AG10803 (cell line): ENCODE data around the gene MPV17.
A peak's percentile ranks its signal among the peaks of the same experiment; 100 is the strongest.
"Not testable (repeated sequence)": the region's sequence is repeated elsewhere in the genome, so short reads cannot be mapped to it uniquely, and the experiment has no call there.

Source experiments
- DNase-seq: peaks from one replicate; pipeline ENCODE4 v3.0.0; 2010; ENCODE audit warnings: low read depth
- H3K4me3 ChIP-seq: 2 replicates; pipeline ENCODE4 v1.5.1; 2011; ENCODE audit warnings: mild to moderate bottlenecking, low read length, control low read depth
- CTCF ChIP-seq: conservative IDR thresholded peaks from 2 replicates; pipeline ENCODE4 v1.5.1; 2011; ENCODE audit warnings: mild to moderate bottlenecking, low read length, control low read depth, inconsistent platforms

Gene MPV17

GRCh38 chr2:27304488-27305240 lies 18.2 kb downstream of the MPV17 start:
- TF ChIP-seq CTCF = no peak
- DNase-seq = no peak
- no peak overlapping the region for H3K4me3 ChIP-seq

- peak; percentile 88 for TF ChIP-seq CTCF
- DNase-seq = peak; percentile 73
These were observed 19.5 kb downstream of the MPV17 start for GRCh38 chr2:27303093-27304025.

GRCh38 chr2:27300606-27301005 lies 22.3 kb downstream of the MPV17 start:
- H3K4me3 ChIP-seq, DNase-seq: not testable (repeated sequence)

More at GRCh38 chr2:27303093-27304025, 19.5 kb downstream of the MPV17 start:
- H3K4me3 ChIP-seq = no peak overlapping the region

GRCh38 chr2:27298391-27299080 lies 24.4 kb downstream of the MPV17 start:
- no peak for DNase-seq
- no peak for TF ChIP-seq CTCF
- H3K4me3 ChIP-seq = no peak overlapping the region

GRCh38 chr2:27297195-27297594 lies 25.7 kb downstream of the MPV17 start:
- no peak for TF ChIP-seq CTCF
- DNase-seq = no peak
- H3K4me3 ChIP-seq = no peak overlapping the region

- peak; percentile 39 for DNase-seq
- no peak for TF ChIP-seq CTCF
These were observed 26.4 kb downstream of the MPV17 start for GRCh38 chr2:27296481-27296880.

GRCh38 chr2:27294928-27295327 lies 28.0 kb downstream of the MPV17 start:
- DNase-seq = no peak
- no peak overlapping the region for H3K4me3 ChIP-seq
- no peak for TF ChIP-seq CTCF

More at GRCh38 chr2:27296481-27296880, 26.4 kb downstream of the MPV17 start:
- no peak overlapping the region for H3K4me3 ChIP-seq
